Cardiac muscle cell (in vitro differentiated cells and primary cell): ENCODE measurements around the gene NCBP1. TPM values are rescaled to one million over a fixed set of nuclear protein-coding genes. Genes with fewer than 3 reads are reported as not detected.
A peak's percentile ranks its signal among the peaks of the same experiment; 100 is the strongest.

ENCODE experiments used
- DNase-seq, 2 donors: peaks; one replicate each; pipeline versions ENCODE4 v3.0.0 to v3.0.0-alpha.2; 2010 to 2017; ENCODE audit warnings: low read depth in 1 of 2, low spot score in 1 of 2
- H3K27ac ChIP-seq: fragments of 200-600 bp; sonication (generic); 2 replicates; pipeline ENCODE4 v1.5.1; 2016
- H3K27me3 ChIP-seq: fragments of 200-600 bp; sonication (generic); 2 replicates; pipeline ENCODE4 v1.6.0; 2016; ENCODE audit warnings: control low read depth
- H3K36me3 ChIP-seq: fragments of 200-600 bp; sonication (generic); 2 replicates; pipeline ENCODE4 v1.5.1; 2016; ENCODE audit warnings: control low read depth
- H3K4me1 ChIP-seq: fragments of 200-600 bp; sonication (generic); 2 replicates; pipeline ENCODE4 v1.8.1; 2017; ENCODE audit warnings: low read depth, mild to moderate bottlenecking, mixed run types
- H3K4me3 ChIP-seq: fragments of 200-600 bp; sonication (generic); 2 replicates; pipeline ENCODE4 v1.5.1; 2016; ENCODE audit warnings: mild to moderate bottlenecking
- H3K9me3 ChIP-seq: fragments of 200-600 bp; sonication (generic); 2 replicates; pipeline ENCODE4 v1.5.1; 2017; ENCODE audit warnings: low read depth, mild to moderate bottlenecking, control low read depth
- polyA plus RNA-seq: library from polyadenylated mRNA; unstranded; fragments of >200 nt; fragmentation: Nextera tagmentation; extraction: Ambion mirVana; gene quantifications from 2 replicates; pipeline ENCODE4 v1.2.1, GENCODE V29; 2016
- total RNA-seq: library from RNA; depleted of rRNA; stranded (reverse); fragments of >200 nt; gene quantifications from 2 replicates; pipeline ENCODE4 v1.2.3, GENCODE V29; 2016
- TF ChIP-seq, protein P1 (sequence below): IDR thresholded peaks from 2 replicates; pipeline ENCODE4 v1.5.1; 2012; ENCODE audit warnings: low read depth, mild to moderate bottlenecking, low read length

Gene NCBP1
- total and polyA plus RNA-seq, 2 experiments from 2014 or later = 22.1 to 39.2 TPM

DNA sequence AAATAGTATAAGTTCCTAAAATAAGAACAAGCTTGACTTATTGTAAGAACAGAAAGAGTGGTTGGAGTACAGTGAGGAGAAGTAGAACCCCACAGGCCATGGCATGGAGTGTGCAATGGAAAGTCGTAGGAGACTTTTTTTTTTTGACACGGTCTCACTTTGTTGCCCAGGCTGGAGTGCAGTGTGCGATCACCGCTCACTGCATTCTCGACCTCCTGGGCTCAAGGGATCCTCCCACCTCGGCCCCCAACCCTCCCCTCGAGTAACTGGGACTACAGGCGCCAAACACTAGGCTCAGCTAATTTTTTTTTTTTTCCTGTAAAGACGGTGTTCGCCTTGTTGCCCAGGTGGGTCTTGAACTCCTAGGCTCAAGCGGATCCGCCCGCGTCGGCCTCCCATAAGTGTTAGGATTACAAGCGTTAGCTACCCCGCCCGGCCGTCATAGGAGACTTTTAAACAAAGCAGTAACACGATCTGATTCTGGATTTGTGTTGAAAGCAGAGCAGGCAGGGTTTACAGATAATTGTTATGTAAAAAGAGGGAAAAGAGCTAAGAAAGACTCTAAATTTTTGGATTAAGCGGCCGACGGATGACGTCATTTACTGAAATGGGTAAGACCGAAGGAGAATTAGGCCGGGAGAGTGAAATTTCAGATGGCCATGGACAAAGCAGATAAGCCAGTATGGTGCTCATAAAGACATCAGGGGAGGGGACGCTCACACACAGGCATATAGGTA is 1.2 kb upstream of the NCBP1 start:
- no peaks in the 10 kb centered on the region for H3K27me3 ChIP-seq
- H3K4me3 ChIP-seq = peak overlapping the region; percentile 87
- H3K9me3 ChIP-seq = no peaks in the 10 kb centered on the region
- H3K36me3 ChIP-seq = no peaks in the 10 kb centered on the region
- H3K27ac ChIP-seq = peak overlapping the region; percentile 99
- H3K4me1 ChIP-seq = peaks cover 48% of the 10 kb centered on the region
- peak; percentile 82 to 86 for DNase-seq
- TF ChIP-seq, protein P1, sequence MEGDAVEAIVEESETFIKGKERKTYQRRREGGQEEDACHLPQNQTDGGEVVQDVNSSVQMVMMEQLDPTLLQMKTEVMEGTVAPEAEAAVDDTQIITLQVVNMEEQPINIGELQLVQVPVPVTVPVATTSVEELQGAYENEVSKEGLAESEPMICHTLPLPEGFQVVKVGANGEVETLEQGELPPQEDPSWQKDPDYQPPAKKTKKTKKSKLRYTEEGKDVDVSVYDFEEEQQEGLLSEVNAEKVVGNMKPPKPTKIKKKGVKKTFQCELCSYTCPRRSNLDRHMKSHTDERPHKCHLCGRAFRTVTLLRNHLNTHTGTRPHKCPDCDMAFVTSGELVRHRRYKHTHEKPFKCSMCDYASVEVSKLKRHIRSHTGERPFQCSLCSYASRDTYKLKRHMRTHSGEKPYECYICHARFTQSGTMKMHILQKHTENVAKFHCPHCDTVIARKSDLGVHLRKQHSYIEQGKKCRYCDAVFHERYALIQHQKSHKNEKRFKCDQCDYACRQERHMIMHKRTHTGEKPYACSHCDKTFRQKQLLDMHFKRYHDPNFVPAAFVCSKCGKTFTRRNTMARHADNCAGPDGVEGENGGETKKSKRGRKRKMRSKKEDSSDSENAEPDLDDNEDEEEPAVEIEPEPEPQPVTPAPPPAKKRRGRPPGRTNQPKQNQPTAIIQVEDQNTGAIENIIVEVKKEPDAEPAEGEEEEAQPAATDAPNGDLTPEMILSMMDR = no peak

GRCh38 chr9:97633859-97634490 is 354 bp downstream of the NCBP1 start:
- Histone ChIP-seq H3K4me1 (peaks cover 32% of the 10 kb centered on the region), H3K9me3 (no peaks in the 10 kb centered on the region), H3K4me3 (peak overlapping the region; percentile 87), H3K27me3 (no peaks in the 10 kb centered on the region), H3K36me3 (no peaks in the 10 kb centered on the region), H3K27ac (peak overlapping the region; percentile 99)
- DNase-seq = no peak
- TF ChIP-seq, protein P1 = no peak

- TF ChIP-seq, protein P1 = no peak
- no peaks in the 10 kb centered on the region for H3K27me3 ChIP-seq
- no peak overlapping the region for H3K4me3 ChIP-seq
Observed at GRCh38 chr9:97635026-97635425, 1.4 kb downstream of the NCBP1 start.

GRCh38 chr9:97636903-97637302 is 3.3 kb downstream of the NCBP1 start:
- peaks cover 4% of the 10 kb centered on the region for H3K36me3 ChIP-seq
- H3K9me3 ChIP-seq = no peaks in the 10 kb centered on the region
- TF ChIP-seq, protein P1 = no peak
- peaks cover 26% of the 10 kb centered on the region for H3K4me1 ChIP-seq
- no peak for DNase-seq
- H3K27ac ChIP-seq = no peak overlapping the region
- H3K27me3 ChIP-seq = no peaks in the 10 kb centered on the region
- no peak overlapping the region for H3K4me3 ChIP-seq

More at GRCh38 chr9:97635026-97635425, 1.4 kb downstream of the NCBP1 start:
- Histone ChIP-seq H3K27ac (peak overlapping the region; percentile 99), H3K36me3 (no peaks in the 10 kb centered on the region), H3K9me3 (no peaks in the 10 kb centered on the region), H3K4me1 (peaks cover 29% of the 10 kb centered on the region)
- no peak for DNase-seq

- peak in 1 of 2 donors; percentile 3 for DNase-seq
- TF ChIP-seq, protein P1 = no peak
- H3K27ac ChIP-seq = peak overlapping the region; percentile 25
- H3K4me1 ChIP-seq = peaks cover 24% of the 10 kb centered on the region
- no peak overlapping the region for H3K4me3 ChIP-seq
- no peaks in the 10 kb centered on the region for H3K27me3 ChIP-seq
- peaks cover 16% of the 10 kb centered on the region for H3K36me3 ChIP-seq
- H3K9me3 ChIP-seq = no peaks in the 10 kb centered on the region
Observed at GRCh38 chr9:97638666-97639065, 5.0 kb downstream of the NCBP1 start.
